Pancreas (tissue), 10 donors: Measurements from ENCODE around the gene ADAMTS14. TPM values are rescaled to one million over a fixed set of nuclear protein-coding genes. Genes with fewer than 3 reads are reported as not detected.
"Not testable (repeated sequence)": the region's sequence is repeated elsewhere in the genome, so short reads cannot be mapped to it uniquely, and the experiment has no call there.

ENCODE experiments used
- ATAC-seq, 4 donors: fragments of 200-7000 bp; cut with Tn5 transposase; one replicate each; pipeline versions ENCODE4 v1.8.0 to v1.9.1; 2020; ENCODE audit warnings: mild to moderate bottlenecking in 4 of 4, moderate library complexity in 4 of 4
- DNase-seq, 6 donors: peaks; one replicate each; pipeline ENCODE4 v3.0.0-alpha.2; 2020
- FAIRE-seq: peaks from 2 replicates; lab custom pipeline; 2012; peaks lifted over from hg19 to GRCh38; lab: Jason Lieb, UNC
- H3K27ac ChIP-seq, 4 donors: fragments of 200-600 bp; sonication (generic); 1 replicate in 3 of 4; 2 replicates in 1 of 4; pipeline versions ENCODE4 v1.5.0 to v1.8.0; 2020
- H3K27me3 ChIP-seq, 4 donors: fragments of 200-600 bp; one replicate each; pipeline ENCODE4 v1.8.0; 2021
- H3K36me3 ChIP-seq, 3 donors: fragments of 200-600 bp; sonication (generic) in 1 of 3; one replicate each; pipeline versions ENCODE4 v1.5.0 to v1.8.0; 2020 to 2021
- H3K4me1 ChIP-seq, 3 donors: fragments of 200-600 bp; one replicate each; pipeline ENCODE4 v1.8.0; 2021
- H3K4me3 ChIP-seq, 4 donors: fragments of 200-600 bp; sonication (generic) in 2 of 4; one replicate each; pipeline versions ENCODE4 v1.5.0 to v1.8.0; 2020 to 2021
- H3K9me3 ChIP-seq, 4 donors: fragments of 200-600 bp; one replicate each; pipeline ENCODE4 v1.8.0; 2021
- WGBS, 2 donors: extraction: QIAGEN DNeasy Blood & Tissue Kit; methylation state at CpG; one replicate each; pipeline ENCODE4 v1.1.7; 2013; 5-methylcytosine and 5-hydroxymethylcytosine counted together
- intact Hi-C, 3 donors: fragments of 100-400 bp; cut with DNase I; formaldehyde crosslinking; loops; one replicate each; pipeline versions ENCODE4 v1.11.1 to v1.14.2; 2022
- polyA plus RNA-seq, 2 donors: library from polyadenylated mRNA; stranded (reverse); fragments of 200-250 nt; gene quantifications; one replicate each; pipeline ENCODE4 v1.2.3, GENCODE V29; 2013
- total RNA-seq, 6 donors: library from RNA; stranded (reverse); fragmentation: NEBNext Ultra II Directional in 4 of 6; extraction: Animal tissue kit (Norgen Biotek cat#: 25700) in 4 of 6; gene quantifications; one replicate each; pipeline versions ENCODE4 v1.2.1 to v1.2.4, GENCODE V29; 2021 to 2023
- TF ChIP-seq, protein P1 (sequence below), 4 donors: fragments of 200-600 bp; sonication (generic) in 3 of 4; IDR thresholded peaks; one replicate each; pipeline versions ENCODE4 v1.5.0 to v1.8.0; 2021; ENCODE audit warnings: antibody characterized with exemption in 4 of 4
- donor health status: healthy with polysubstance abuse.
- donor health status: DM: no; HTN: no; CAD: no; lungs with moderate emphysema.
- donor health status: DM: no; HTN: no; CAD: no.
- donor health status: control.
- donor health status: control.
- donor health status: Bipolar disorder and iron deficiency.
- donor health status: DM: yes; HTN: yes; CAD: no.
- donor health status: DM: no; HTN: no; CAD: no.
- donor health status: DM: no; HTN: no; CAD: no.
- donor health status: DM: yes; HTN: yes; CAD: no.

Gene ADAMTS14
- total and polyA plus RNA-seq, 8 donors, result 0.06 to 2.2 (median 0.23) TPM; not detected in 2

GRCh38 chr10:70769121-70769520, 96.8 kb downstream of the ADAMTS14 start:
- TF ChIP-seq, protein P1, sequence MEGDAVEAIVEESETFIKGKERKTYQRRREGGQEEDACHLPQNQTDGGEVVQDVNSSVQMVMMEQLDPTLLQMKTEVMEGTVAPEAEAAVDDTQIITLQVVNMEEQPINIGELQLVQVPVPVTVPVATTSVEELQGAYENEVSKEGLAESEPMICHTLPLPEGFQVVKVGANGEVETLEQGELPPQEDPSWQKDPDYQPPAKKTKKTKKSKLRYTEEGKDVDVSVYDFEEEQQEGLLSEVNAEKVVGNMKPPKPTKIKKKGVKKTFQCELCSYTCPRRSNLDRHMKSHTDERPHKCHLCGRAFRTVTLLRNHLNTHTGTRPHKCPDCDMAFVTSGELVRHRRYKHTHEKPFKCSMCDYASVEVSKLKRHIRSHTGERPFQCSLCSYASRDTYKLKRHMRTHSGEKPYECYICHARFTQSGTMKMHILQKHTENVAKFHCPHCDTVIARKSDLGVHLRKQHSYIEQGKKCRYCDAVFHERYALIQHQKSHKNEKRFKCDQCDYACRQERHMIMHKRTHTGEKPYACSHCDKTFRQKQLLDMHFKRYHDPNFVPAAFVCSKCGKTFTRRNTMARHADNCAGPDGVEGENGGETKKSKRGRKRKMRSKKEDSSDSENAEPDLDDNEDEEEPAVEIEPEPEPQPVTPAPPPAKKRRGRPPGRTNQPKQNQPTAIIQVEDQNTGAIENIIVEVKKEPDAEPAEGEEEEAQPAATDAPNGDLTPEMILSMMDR (IDR thresholded peaks at IDR 0.05), result no peak
- Histone ChIP-seq H3K9me3 (no peaks in the 10 kb centered on the region), H3K27ac (no peak overlapping the region), H3K4me3 (no peak overlapping the region), H3K27me3 (no peaks in the 10 kb centered on the region), H3K4me1 (no peaks in the 10 kb centered on the region), H3K36me3 (no peaks in the 10 kb centered on the region)
- intact Hi-C loops, result no loop called here
- WGBS, 2 donors, result 72 to 80% methylated on average over 4 of the region's 4 CpGs
- DNase-seq (no peak), ATAC-seq (no peak), FAIRE-seq (no peak)

- DNase-seq (no peak), ATAC-seq (no peak), FAIRE-seq (no peak)
- no peaks in the 10 kb centered on the region for H3K36me3 ChIP-seq
- no peaks in the 10 kb centered on the region for H3K27me3 ChIP-seq
- 64 to 68% methylated on average over 2 of the region's 2 CpGs for WGBS, 2 donors
- H3K4me1 ChIP-seq, result no peaks in the 10 kb centered on the region
- no peak overlapping the region for H3K27ac ChIP-seq
- intact Hi-C loops, result no loop called here
- TF ChIP-seq, protein P1 (IDR thresholded peaks at IDR 0.05), result no peak
- H3K9me3 ChIP-seq, result no peaks in the 10 kb centered on the region
- no peak overlapping the region for H3K4me3 ChIP-seq
Measured at GRCh38 chr10:70770001-70770400, 97.7 kb downstream of the ADAMTS14 start.

DNA sequence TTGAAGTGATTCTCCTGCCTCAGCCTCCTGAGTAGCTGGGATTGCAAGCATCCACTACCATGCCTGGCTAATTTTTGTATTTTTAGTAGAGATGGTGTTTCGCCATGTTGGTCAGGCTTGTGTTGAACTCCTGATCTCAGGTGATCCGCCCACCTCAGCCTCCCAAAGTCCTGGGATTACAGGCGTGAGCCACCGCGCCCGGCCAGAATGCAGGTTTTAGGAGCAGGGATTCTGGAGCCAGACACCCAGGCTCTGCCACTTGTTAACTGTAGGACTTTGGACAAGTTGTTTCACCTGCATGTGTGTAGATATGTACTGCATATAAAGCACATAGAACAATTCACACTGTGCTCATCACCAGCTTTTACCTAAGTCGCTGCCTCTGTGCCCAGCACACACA, 98.2 kb downstream of the ADAMTS14 start:
- H3K4me1 ChIP-seq, ATAC-seq, H3K27ac ChIP-seq, H3K36me3 ChIP-seq, H3K9me3 ChIP-seq, FAIRE-seq, H3K4me3 ChIP-seq, H3K27me3 ChIP-seq, intact Hi-C loops: not testable (repeated sequence)
- WGBS, 2 donors, result 89 to 93% methylated on average over 7 of the region's 7 CpGs
- DNase-seq, result peak in 1 of 6 donors; percentile 16

DNA sequence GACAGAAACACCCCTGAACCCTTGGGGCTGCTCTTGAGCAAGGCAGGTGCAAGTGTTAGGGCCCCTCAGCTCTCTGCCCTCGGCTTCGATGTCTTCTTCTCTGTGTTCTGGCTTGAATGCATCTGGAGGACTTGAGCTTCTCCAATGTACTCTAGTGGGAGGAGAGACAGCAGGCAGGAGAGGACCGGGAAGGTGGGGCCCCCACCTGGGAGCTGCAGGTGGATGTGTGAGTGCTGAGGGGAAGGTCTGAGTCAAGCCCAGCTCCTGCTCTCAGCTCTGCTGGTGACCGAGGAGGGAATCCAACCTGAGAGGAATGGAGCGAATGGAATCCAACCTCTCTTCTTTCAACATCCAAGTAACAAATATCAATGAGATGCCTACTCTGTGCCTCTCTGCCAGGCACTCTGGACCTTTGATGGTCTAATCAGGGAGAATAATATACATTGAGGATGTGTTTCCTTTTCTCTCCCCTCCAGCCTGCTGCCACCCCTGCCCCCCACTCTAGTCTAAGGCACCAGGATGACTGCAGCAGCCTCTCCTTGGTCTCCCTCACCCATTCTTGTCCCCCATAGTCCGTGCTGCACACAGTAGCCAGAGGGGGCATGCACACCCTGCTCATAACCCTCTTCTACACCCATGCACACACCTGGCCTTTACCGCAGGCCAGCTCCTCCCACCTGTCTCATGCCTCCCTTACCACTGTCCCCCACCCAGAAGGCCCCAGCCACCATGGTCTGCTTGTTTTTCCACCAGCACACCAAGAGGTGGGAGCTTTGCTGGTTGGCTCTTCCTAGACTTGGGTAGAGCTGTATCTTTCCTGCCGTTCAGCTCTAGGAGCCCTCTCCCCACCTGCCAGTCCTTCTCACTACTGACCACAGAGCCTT, 99.2 kb downstream of the ADAMTS14 start:
- 78 to 79% methylated on average over 8 of the region's 8 CpGs for WGBS, 2 donors
- DNase-seq (peak in 2 of 6 donors; percentile 15 to 29), FAIRE-seq (no peak), ATAC-seq (no peak)
- Histone ChIP-seq H3K4me3 (no peak overlapping the region), H3K27ac (no peak overlapping the region), H3K9me3 (no peaks in the 10 kb centered on the region), H3K4me1 (no peaks in the 10 kb centered on the region), H3K27me3 (no peaks in the 10 kb centered on the region), H3K36me3 (no peaks in the 10 kb centered on the region)
- intact Hi-C loops, result no loop called here
- TF ChIP-seq, protein P1 (IDR thresholded peaks at IDR 0.05), result no peak

- no peaks in the 10 kb centered on the region for H3K36me3 ChIP-seq
- peak in 2 of 6 donors; percentile 23 to 43 for DNase-seq
- intact Hi-C loops, result no loop called here
- H3K4me1 ChIP-seq, result no peaks in the 10 kb centered on the region
- no peak for FAIRE-seq
- WGBS, 2 donors, result 85 to 94% methylated on average over 4 of the region's 4 CpGs
- ATAC-seq, result no peak
- no peak overlapping the region for H3K27ac ChIP-seq
- H3K27me3 ChIP-seq, result no peaks in the 10 kb centered on the region
- TF ChIP-seq, protein P1 (IDR thresholded peaks at IDR 0.05), result no peak
- H3K4me3 ChIP-seq, result no peak overlapping the region
- no peaks in the 10 kb centered on the region for H3K9me3 ChIP-seq
Measured at GRCh38 chr10:70772627-70773026, 100.3 kb downstream of the ADAMTS14 start.
